Brain microvascular endothelial cell (primary cell): ENCODE measurements around the gene TMEM61.

Experiments used
- DNase-seq: peaks from one replicate; pipeline ENCODE4 v3.0.0-alpha.2; 2020
- H3K27ac ChIP-seq: fragments of 250-450 bp; sonication (Bioruptor Pico); 2 replicates; pipeline ENCODE4 v1.5.1; 2020; ENCODE audit warnings: mild to moderate bottlenecking, moderate library complexity
- H3K27me3 ChIP-seq: fragments of 250-450 bp; sonication (Bioruptor Pico); replicated peaks from 2 replicates; pipeline ENCODE4 v1.5.1; 2020; ENCODE audit warnings: mild to moderate bottlenecking
- H3K36me3 ChIP-seq: fragments of 250-450 bp; sonication (Bioruptor Pico); replicated peaks from 2 replicates; pipeline ENCODE4 v1.5.1; 2020; ENCODE audit warnings: mild to moderate bottlenecking
- H3K4me3 ChIP-seq: 2 replicates; pipeline ENCODE4 v1.5.1; 2011; ENCODE audit warnings: low read depth, mild to moderate bottlenecking, control low read depth, low read length, moderate library complexity
- in situ Hi-C: cut with HindIII; loops from 2 replicates; pipeline ENCODE4 v1.10.0; 2017; ENCODE audit warnings: low sequenced_read_pairs, low pct_ligation_motif_present
- TF ChIP-seq, protein P1 (sequence below): IDR thresholded peaks from 2 replicates; pipeline ENCODE4 v1.5.1; 2011; ENCODE audit warnings: low read depth, mild to moderate bottlenecking, moderate library complexity, low read length, control low read depth, inconsistent platforms; ENCODE audit errors: missing control alignments

Gene TMEM61

DNA sequence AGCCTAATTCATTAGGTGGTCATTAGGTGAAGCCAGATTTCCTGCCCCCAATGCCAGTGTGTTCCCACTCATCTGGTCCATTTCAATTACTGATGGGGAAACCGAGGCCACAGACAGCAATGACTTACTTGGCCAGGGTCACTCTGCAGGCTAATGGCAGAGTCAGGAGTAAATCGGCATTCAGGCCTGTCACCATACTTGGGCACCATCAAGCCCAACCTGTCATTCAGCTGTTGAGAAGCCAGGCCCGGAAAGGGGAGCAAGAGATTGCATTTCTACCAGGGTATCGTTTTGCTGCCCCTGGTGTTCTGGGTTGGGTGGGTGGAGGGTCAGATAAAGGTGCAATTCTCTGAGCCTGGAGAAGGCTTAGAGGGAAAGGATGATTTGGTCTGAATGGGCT lies 8.0 kb upstream of the TMEM61 start:
- no peaks in the 10 kb centered on the region for H3K36me3 ChIP-seq
- no peak overlapping the region for H3K4me3 ChIP-seq
- in situ Hi-C loops = no loop called here
- H3K27ac ChIP-seq = no peak overlapping the region
- TF ChIP-seq, protein P1, sequence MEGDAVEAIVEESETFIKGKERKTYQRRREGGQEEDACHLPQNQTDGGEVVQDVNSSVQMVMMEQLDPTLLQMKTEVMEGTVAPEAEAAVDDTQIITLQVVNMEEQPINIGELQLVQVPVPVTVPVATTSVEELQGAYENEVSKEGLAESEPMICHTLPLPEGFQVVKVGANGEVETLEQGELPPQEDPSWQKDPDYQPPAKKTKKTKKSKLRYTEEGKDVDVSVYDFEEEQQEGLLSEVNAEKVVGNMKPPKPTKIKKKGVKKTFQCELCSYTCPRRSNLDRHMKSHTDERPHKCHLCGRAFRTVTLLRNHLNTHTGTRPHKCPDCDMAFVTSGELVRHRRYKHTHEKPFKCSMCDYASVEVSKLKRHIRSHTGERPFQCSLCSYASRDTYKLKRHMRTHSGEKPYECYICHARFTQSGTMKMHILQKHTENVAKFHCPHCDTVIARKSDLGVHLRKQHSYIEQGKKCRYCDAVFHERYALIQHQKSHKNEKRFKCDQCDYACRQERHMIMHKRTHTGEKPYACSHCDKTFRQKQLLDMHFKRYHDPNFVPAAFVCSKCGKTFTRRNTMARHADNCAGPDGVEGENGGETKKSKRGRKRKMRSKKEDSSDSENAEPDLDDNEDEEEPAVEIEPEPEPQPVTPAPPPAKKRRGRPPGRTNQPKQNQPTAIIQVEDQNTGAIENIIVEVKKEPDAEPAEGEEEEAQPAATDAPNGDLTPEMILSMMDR = no peak
- no peak for DNase-seq
- H3K27me3 ChIP-seq = no peaks in the 10 kb centered on the region

- TF ChIP-seq, protein P1 = peak; percentile 65
- Histone ChIP-seq H3K27me3 (no peaks in the 10 kb centered on the region), H3K36me3 (no peaks in the 10 kb centered on the region), H3K27ac (no peak overlapping the region), H3K4me3 (no peak overlapping the region)
- in situ Hi-C loops = no loop called here
- DNase-seq = peak; percentile 33
Measured at GRCh38 chr1:54973205-54973921, 7.1 kb upstream of the TMEM61 start.

- DNase-seq = no peak
- peaks cover 8% of the 10 kb centered on the region for H3K27me3 ChIP-seq
- H3K27ac ChIP-seq = no peak overlapping the region
- no peak overlapping the region for H3K4me3 ChIP-seq
- H3K36me3 ChIP-seq = no peaks in the 10 kb centered on the region
- in situ Hi-C loops = no loop called here
- TF ChIP-seq, protein P1 = no peak
Measured at GRCh38 chr1:54975356-54976108, 4.9 kb upstream of the TMEM61 start.

GRCh38 chr1:54976747-54977146 lies 3.7 kb upstream of the TMEM61 start:
- TF ChIP-seq, protein P1 = no peak
- Histone ChIP-seq H3K27me3 (peaks cover 20% of the 10 kb centered on the region), H3K27ac (no peak overlapping the region), H3K4me3 (no peak overlapping the region), H3K36me3 (no peaks in the 10 kb centered on the region)
- no peak for DNase-seq
- in situ Hi-C loops = no loop called here

DNA sequence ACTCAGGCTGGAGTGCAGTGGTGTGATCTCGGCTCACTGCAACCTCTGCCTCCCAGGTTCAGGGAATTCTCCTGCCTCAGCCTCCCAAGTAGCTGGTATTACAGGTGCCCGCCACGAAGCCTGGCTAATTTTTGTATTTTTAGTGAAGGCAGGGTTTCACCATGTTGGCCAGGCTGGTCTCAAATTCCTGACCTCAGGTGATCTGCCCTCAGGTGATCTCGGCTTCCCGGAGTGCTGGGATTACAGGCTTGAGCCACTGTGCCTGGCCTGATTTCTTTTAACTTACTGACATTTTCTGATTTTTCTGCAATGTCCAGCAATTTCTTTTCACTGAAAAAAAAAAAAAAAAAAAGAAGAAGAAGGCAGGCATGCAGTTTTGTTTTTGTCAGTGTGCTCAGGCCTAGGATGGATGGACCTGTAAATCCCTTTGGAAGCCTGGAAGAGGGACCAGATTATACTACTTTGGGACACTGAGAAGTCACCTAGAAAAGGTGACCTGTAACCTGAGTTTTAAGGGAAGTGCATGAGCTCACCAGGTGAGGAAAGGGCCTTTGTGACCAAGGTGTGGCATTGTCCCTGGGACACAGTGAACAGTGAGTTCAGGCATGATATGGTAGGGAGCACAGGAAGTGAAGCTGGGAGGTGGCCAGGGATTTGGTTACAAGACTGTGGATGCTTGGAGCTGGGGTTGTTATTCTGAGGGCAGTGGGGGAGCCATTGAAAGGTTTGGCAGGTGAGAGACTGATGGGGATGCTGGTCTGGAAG lies 2.7 kb upstream of the TMEM61 start:
- TF ChIP-seq, protein P1 = no peak
- Histone ChIP-seq H3K4me3 (no peak overlapping the region), H3K27ac (no peak overlapping the region), H3K27me3 (peaks cover 21% of the 10 kb centered on the region), H3K36me3 (no peaks in the 10 kb centered on the region)
- in situ Hi-C loops = no loop called here
- DNase-seq = no peak
